CD4-positive, CD25-positive, alpha-beta regulatory T cell (primary cell): ENCODE results near the gene CYP2A6. TPM values are rescaled to one million over a fixed set of nuclear protein-coding genes. Genes with fewer than 3 reads are reported as not detected.
A peak's percentile ranks its signal among the peaks of the same experiment; 100 is the strongest.
"Not testable (repeated sequence)": the region's sequence is repeated elsewhere in the genome, so short reads cannot be mapped to it uniquely, and the experiment has no call there.

Experiments
- ATAC-seq, 2 donors: fragments of 150-1000 bp; cut with Tn5 transposase; one replicate each; pipeline ENCODE4 v1.10.0; 2021; ENCODE audit warnings: low read depth in 2 of 2, moderate number of reproducible peaks in 2 of 2, moderate library complexity in 1 of 2
- DNase-seq, 3 donors: peaks; one replicate each; pipeline versions ENCODE4 v3.0.0 to v3.0.0-alpha.2; 2012 to 2022; ENCODE audit warnings: mixed read lengths in 1 of 3
- H3K27ac ChIP-seq: one replicate; pipeline ENCODE4 v1.7.0; 2013; ENCODE audit warnings: mild to moderate bottlenecking, low read length; ENCODE audit not compliant: insufficient read depth, poor library complexity, severe bottlenecking
- H3K27me3 ChIP-seq: one replicate; pipeline ENCODE4 v1.7.0; 2013; ENCODE audit warnings: low read length; ENCODE audit not compliant: control insufficient read depth, insufficient read depth
- H3K36me3 ChIP-seq: one replicate; pipeline ENCODE4 v1.7.0; 2013; ENCODE audit warnings: mild to moderate bottlenecking, low read length, moderate library complexity; ENCODE audit not compliant: control insufficient read depth, insufficient read depth
- H3K4me1 ChIP-seq: 2 replicates; pipeline ENCODE4 v1.7.0; 2013; ENCODE audit warnings: mild to moderate bottlenecking, low read length; ENCODE audit not compliant: insufficient read depth, control insufficient read depth, poor library complexity, severe bottlenecking
- H3K4me3 ChIP-seq: one replicate; pipeline ENCODE4 v1.7.0; 2013; ENCODE audit warnings: low read depth, mild to moderate bottlenecking, low read length, moderate library complexity
- H3K9me3 ChIP-seq, 2 experiments: 1 replicate in 1 of 2; 2 replicates in 1 of 2; pipeline ENCODE4 v1.7.0; 2013; ENCODE audit warnings: low read length in 2 of 2, mild to moderate bottlenecking in 1 of 2, moderate library complexity in 1 of 2; ENCODE audit not compliant: control insufficient read depth in 2 of 2
- H3K27ac Mint-ChIP-seq, 3 donors: one replicate each; pipeline ENCODE4 v1.8.0; 2020 to 2022; ENCODE audit warnings: mild to moderate bottlenecking in 3 of 3, mixed read lengths in 3 of 3, moderate library complexity in 2 of 3
- H3K27me3 Mint-ChIP-seq: one replicate; pipeline ENCODE4 v1.8.0; 2022; ENCODE audit warnings: mild to moderate bottlenecking, mixed read lengths
- H3K36me3 Mint-ChIP-seq: one replicate; pipeline ENCODE4 v1.8.0; 2020; ENCODE audit warnings: mixed read lengths
- H3K4me1 Mint-ChIP-seq, 4 donors: one replicate each; pipeline ENCODE4 v1.8.0; 2020 to 2022; ENCODE audit warnings: mixed read lengths in 4 of 4, mild to moderate bottlenecking in 1 of 4
- H3K4me3 Mint-ChIP-seq, 4 donors: one replicate each; pipeline ENCODE4 v1.8.0; 2020 to 2022; ENCODE audit warnings: mild to moderate bottlenecking in 4 of 4, mixed read lengths in 4 of 4, moderate library complexity in 3 of 4
- H3K9me3 Mint-ChIP-seq, 7 donors: one replicate each; pipeline ENCODE4 v1.8.0; 2020 to 2022; ENCODE audit warnings: mixed read lengths in 7 of 7, mild to moderate bottlenecking in 3 of 7, moderate library complexity in 2 of 7
- polyA plus RNA-seq, 4 donors: library from polyadenylated mRNA; unstranded; fragments of 300-500 nt; fragmentation: Illumina TruSeq; gene quantifications; one replicate each; pipeline ENCODE4 v1.2.3, GENCODE V29; 2021
- total RNA-seq: library from RNA; stranded (reverse); gene quantifications from one replicate; pipeline ENCODE4 v1.2.3, GENCODE V29; 2022

The CYP2A6 gene
- total and polyA plus RNA-seq, 5 donors from 2014 or later: not detected

- not testable (repeated sequence) for H3K9me3 ChIP-seq, DNase-seq, H3K27me3 ChIP-seq, H3K36me3 Mint-ChIP-seq, H3K36me3 ChIP-seq, H3K9me3 Mint-ChIP-seq, H3K4me1 ChIP-seq, ATAC-seq
- Mint-ChIP-seq H3K4me3 (peak overlapping the region in 3 of 4 donors; percentile 28 to 83 (median 74)), H3K27me3 (peaks cover 27% of the 10 kb centered on the region), H3K27ac (peak overlapping the region in 2 of 3 donors; percentile 55 to 86), H3K4me1 (peaks cover 5 to 25% (median 17%) of the 10 kb centered on the region in 4 donors)
- peak overlapping the region; percentile 43 for H3K27ac ChIP-seq
- peak overlapping the region; percentile 66 for H3K4me3 ChIP-seq
These were observed 7.1 kb downstream of the CYP2A6 start for GRCh38 chr19:40842997-40843652.

GRCh38 chr19:40842012-40842411 is 8.2 kb downstream of the CYP2A6 start:
- H3K27me3 Mint-ChIP-seq: peaks cover 20% of the 10 kb centered on the region
- not testable (repeated sequence) for H3K36me3 ChIP-seq, H3K27ac ChIP-seq, H3K9me3 Mint-ChIP-seq, H3K4me1 ChIP-seq, H3K4me3 ChIP-seq, H3K9me3 ChIP-seq, H3K36me3 Mint-ChIP-seq, H3K27ac Mint-ChIP-seq, ATAC-seq, H3K4me3 Mint-ChIP-seq, H3K27me3 ChIP-seq, DNase-seq
- peaks cover 5 to 21% (median 15%) of the 10 kb centered on the region in 4 donors for H3K4me1 Mint-ChIP-seq

GRCh38 chr19:40838477-40838876 is 11.8 kb downstream of the CYP2A6 start:
- not testable (repeated sequence) for H3K27me3 ChIP-seq, H3K36me3 ChIP-seq, H3K9me3 Mint-ChIP-seq, H3K27ac ChIP-seq, H3K36me3 Mint-ChIP-seq, H3K9me3 ChIP-seq, ATAC-seq, DNase-seq, H3K27ac Mint-ChIP-seq, H3K4me3 Mint-ChIP-seq, H3K4me1 ChIP-seq, H3K4me1 Mint-ChIP-seq, H3K4me3 ChIP-seq
- peaks cover 16% of the 10 kb centered on the region for H3K27me3 Mint-ChIP-seq

- ATAC-seq (no peak), DNase-seq (no peak)
- no peak overlapping the region for H3K27ac ChIP-seq
- Mint-ChIP-seq H3K27me3 (peaks cover 16% of the 10 kb centered on the region), H3K4me3 (no peak overlapping the region), H3K9me3 (peaks cover 0 to 3% (median 0%) of the 10 kb centered on the region in 7 donors), H3K27ac (no peak overlapping the region), H3K4me1 (peaks cover 0 to 4% (median 2%) of the 10 kb centered on the region in 4 donors), H3K36me3 (no peaks in the 10 kb centered on the region)
- H3K9me3 ChIP-seq: no peaks in the 10 kb centered on the region
- no peak overlapping the region for H3K4me3 ChIP-seq
- no peaks in the 10 kb centered on the region for H3K36me3 ChIP-seq
- no peaks in the 10 kb centered on the region for H3K4me1 ChIP-seq
- no peaks in the 10 kb centered on the region for H3K27me3 ChIP-seq
These were observed 13.4 kb downstream of the CYP2A6 start for GRCh38 chr19:40836754-40837429.

GRCh38 chr19:40833728-40834533 is 16.3 kb downstream of the CYP2A6 start:
- not testable (repeated sequence) for H3K4me1 Mint-ChIP-seq, H3K27me3 Mint-ChIP-seq, H3K27me3 ChIP-seq, H3K27ac ChIP-seq, H3K9me3 ChIP-seq, H3K9me3 Mint-ChIP-seq, DNase-seq, H3K36me3 ChIP-seq, H3K4me3 Mint-ChIP-seq, ATAC-seq, H3K4me1 ChIP-seq, H3K4me3 ChIP-seq
- H3K27ac Mint-ChIP-seq: peak overlapping the region in 1 of 3 donors; percentile 59
- peaks cover 10% of the 10 kb centered on the region for H3K36me3 Mint-ChIP-seq

GRCh38 chr19:40832431-40832790 is 17.8 kb downstream of the CYP2A6 start:
- not testable (repeated sequence) for ATAC-seq, H3K27ac ChIP-seq, H3K9me3 Mint-ChIP-seq, H3K27me3 ChIP-seq, H3K27me3 Mint-ChIP-seq, H3K36me3 ChIP-seq, H3K27ac Mint-ChIP-seq, H3K4me1 ChIP-seq, H3K9me3 ChIP-seq, DNase-seq, H3K4me3 ChIP-seq, H3K4me3 Mint-ChIP-seq
- Mint-ChIP-seq H3K4me1 (peaks cover 0 to 10% (median 3%) of the 10 kb centered on the region in 4 donors), H3K36me3 (peaks cover 18% of the 10 kb centered on the region)

- H3K9me3 ChIP-seq: no peaks in the 10 kb centered on the region
- H3K36me3 Mint-ChIP-seq: peaks cover 24% of the 10 kb centered on the region
- no peaks in the 10 kb centered on the region for H3K27me3 ChIP-seq
- H3K27ac ChIP-seq: no peak overlapping the region
- H3K4me3 Mint-ChIP-seq: no peak overlapping the region
- DNase-seq (no peak), ATAC-seq (no peak)
- H3K27ac Mint-ChIP-seq: no peak overlapping the region
- no peaks in the 10 kb centered on the region for H3K4me1 ChIP-seq
- H3K27me3 Mint-ChIP-seq: no peaks in the 10 kb centered on the region
- H3K36me3 ChIP-seq: peaks cover under 1% of the 10 kb centered on the region
- no peak overlapping the region for H3K4me3 ChIP-seq
- H3K4me1 Mint-ChIP-seq: peaks cover 6 to 17% (median 7%) of the 10 kb centered on the region in 4 donors
- peaks cover 0 to 1% (median 0%) of the 10 kb centered on the region in 7 donors for H3K9me3 Mint-ChIP-seq
These were observed 18.5 kb downstream of the CYP2A6 start for GRCh38 chr19:40831502-40832430.
